IMR-90 (cell line): ENCODE results near the gene SUGCT. TPM values are rescaled to one million over a fixed set of nuclear protein-coding genes. Genes with fewer than 3 reads are reported as not detected.
A peak's percentile ranks its signal among the peaks of the same experiment; 100 is the strongest.

ENCODE experiments used
- ATAC-seq: fragments of 200-7000 bp; cut with Tn5 transposase; 2 replicates; pipeline ENCODE4 v1.9.1; 2020; ENCODE audit warnings: low read depth, mild to moderate bottlenecking, moderate library complexity
- BruUV-seq: library from RNA; stranded (reverse); fragments of 400-500 nt; replicated peaks from 2 replicates; lab custom pipeline; 2021; lab: Mats Ljungman, UMichigan
- CTCF ChIA-PET: fragments of 300-600 bp; formaldehyde crosslinking; extraction: SDS; loops from one replicate; lab custom pipeline; 2021; ENCODE audit warnings: antibody characterized with exemption; lab: Yijun Ruan, JAX
- POLR2A ChIA-PET: fragments of 300-600 bp; sonication (Branson Sonifier 250); formaldehyde crosslinking; loops from one replicate; lab custom pipeline; 2022; ENCODE audit warnings: antibody characterized with exemption; ENCODE audit not compliant: unreplicated experiment; lab: Charles Lee
- DNase-seq: peaks from one replicate; pipeline ENCODE4 v3.0.0; 2013
- H2AFZ ChIP-seq: replicated peaks from 2 replicates; pipeline ENCODE3; 2013; ENCODE audit warnings: low read length, mild to moderate bottlenecking; ENCODE audit not compliant: poor library complexity
- H2AK5ac ChIP-seq: 2 replicates; pipeline ENCODE4 v1.6.1; 2013; ENCODE audit warnings: low read depth, low read length, inconsistent platforms
- H2AK9ac ChIP-seq: replicated peaks from 2 replicates; pipeline ENCODE3; 2013; ENCODE audit warnings: mild to moderate bottlenecking, low read depth, low read length, moderate library complexity; ENCODE audit not compliant: poor library complexity
- H2BK120ac ChIP-seq: 2 replicates; pipeline ENCODE4 v1.6.1; 2013; ENCODE audit warnings: low read depth, low read length, inconsistent platforms
- H2BK15ac ChIP-seq: 3 replicates; pipeline ENCODE4 v1.6.1; 2013; ENCODE audit warnings: low read depth, low read length, inconsistent platforms
- H2BK20ac ChIP-seq: 2 replicates; pipeline ENCODE4 v1.6.1; 2013; ENCODE audit warnings: low read depth, mild to moderate bottlenecking, inconsistent platforms, low read length, moderate library complexity
- H2BK5ac ChIP-seq: 2 replicates; pipeline ENCODE4 v1.6.1; 2013; ENCODE audit warnings: mild to moderate bottlenecking, low read depth, low read length, inconsistent platforms; ENCODE audit not compliant: poor library complexity, severe bottlenecking
- H3K14ac ChIP-seq: replicated peaks from 2 replicates; pipeline ENCODE4 v1.6.1; 2013; ENCODE audit warnings: low read depth, low read length, inconsistent platforms
- H3K18ac ChIP-seq: 2 replicates; pipeline ENCODE4 v1.6.1; 2013; ENCODE audit warnings: low read depth, low read length, control low read depth
- H3K23ac ChIP-seq: 2 replicates; pipeline ENCODE4 v1.6.1; 2013; ENCODE audit warnings: low read depth, low read length, inconsistent platforms
- H3K27ac ChIP-seq: 2 replicates; pipeline ENCODE4 v1.5.1; 2013; ENCODE audit warnings: mild to moderate bottlenecking, control low read depth, low read length; ENCODE audit not compliant: insufficient read depth
- H3K27me3 ChIP-seq: 2 replicates; pipeline ENCODE4 v1.6.1; 2013; ENCODE audit warnings: low read length; ENCODE audit not compliant: control insufficient read depth, insufficient read depth
- H3K36me3 ChIP-seq: 2 replicates; pipeline ENCODE4 v1.6.1; 2013; ENCODE audit warnings: low read length, mixed read lengths; ENCODE audit not compliant: control insufficient read depth, insufficient read depth
- H3K4ac ChIP-seq: 2 replicates; pipeline ENCODE4 v1.6.1; 2013; ENCODE audit warnings: low read depth, low read length, inconsistent platforms
- H3K4me1 ChIP-seq: 2 replicates; pipeline ENCODE4 v1.6.1; 2013; ENCODE audit warnings: low read length, mixed read lengths; ENCODE audit not compliant: control insufficient read depth, insufficient read depth
- H3K4me2 ChIP-seq: 2 replicates; pipeline ENCODE4 v1.6.1; 2013; ENCODE audit warnings: low read depth, mild to moderate bottlenecking, control low read depth, low read length, moderate library complexity
- H3K4me3 ChIP-seq: 2 replicates; pipeline ENCODE4 v1.5.1; 2013; ENCODE audit warnings: low read depth, mild to moderate bottlenecking, control low read depth, low read length, moderate library complexity; ENCODE audit not compliant: insufficient read depth
- H3K56ac ChIP-seq: 2 replicates; pipeline ENCODE4 v1.6.1; 2013; ENCODE audit warnings: low read length, inconsistent platforms; ENCODE audit not compliant: insufficient read depth; ENCODE audit errors: extremely low read depth
- H3K79me1 ChIP-seq, 2 experiments: 2 replicates each; pipeline ENCODE4 v1.6.1; 2013; ENCODE audit warnings: low read length in 2 of 2, inconsistent platforms in 1 of 2, low read depth in 1 of 2
- H3K9ac ChIP-seq: 2 replicates; pipeline ENCODE4 v1.6.1; 2013; ENCODE audit warnings: low read depth, low read length, control low read depth
- H3K9me1 ChIP-seq: 2 replicates; pipeline ENCODE4 v1.6.1; 2013; ENCODE audit warnings: low read length, inconsistent platforms; ENCODE audit not compliant: insufficient read depth
- H3K9me3 ChIP-seq: 2 replicates; pipeline ENCODE4 v1.6.1; 2013; ENCODE audit warnings: low read length; ENCODE audit not compliant: control insufficient read depth, insufficient read depth
- H4K20me1 ChIP-seq: 2 replicates; pipeline ENCODE4 v1.6.1; 2013; ENCODE audit warnings: low read length, inconsistent platforms; ENCODE audit not compliant: insufficient read depth
- H4K5ac ChIP-seq: 2 replicates; pipeline ENCODE4 v1.6.1; 2013; ENCODE audit warnings: mild to moderate bottlenecking, low read depth, low read length, control low read depth
- H4K8ac ChIP-seq, 2 experiments: 2 replicates each; pipeline ENCODE4 v1.6.1; 2013; ENCODE audit warnings: low read depth in 2 of 2, low read length in 2 of 2, control low read depth in 1 of 2, inconsistent platforms in 1 of 2
- H4K91ac ChIP-seq: 2 replicates; pipeline ENCODE4 v1.6.1; 2013; ENCODE audit warnings: low read depth, low read length, inconsistent platforms; ENCODE audit not compliant: insufficient read depth
- BHLHE40 ChIP-seq: fragments of 150-350 bp; IDR thresholded peaks from 2 replicates; pipeline ENCODE4 v1.6.1; 2016; ENCODE audit warnings: mild to moderate bottlenecking, low read depth, low read length
- CEBPB ChIP-seq: IDR thresholded peaks from 2 replicates; pipeline ENCODE4 v1.6.1; 2012; ENCODE audit warnings: low read depth, low read length, improper control_type of control experiment
- CHD1 ChIP-seq: IDR thresholded peaks from 2 replicates; pipeline ENCODE4 v1.6.1; 2012; ENCODE audit warnings: low read depth, low read length, improper control_type of control experiment
- CTCF ChIP-seq: conservative IDR thresholded peaks from 2 replicates; pipeline ENCODE4 v1.5.1; 2012; ENCODE audit warnings: mild to moderate bottlenecking, low read depth, low read length, improper control_type of control experiment
- ELK1 ChIP-seq: fragments of 150-350 bp; IDR thresholded peaks from 2 replicates; pipeline ENCODE4 v1.6.1; 2016; ENCODE audit warnings: low read depth, mild to moderate bottlenecking, low read length, moderate library complexity, borderline replicate concordance
- FOS ChIP-seq: fragments of 150-350 bp; IDR thresholded peaks from 2 replicates; pipeline ENCODE4 v1.6.1; 2016; ENCODE audit warnings: low read depth, low read length
- MAFK ChIP-seq: IDR thresholded peaks from 2 replicates; pipeline ENCODE4 v1.6.1; 2012; ENCODE audit warnings: low read depth, low read length, improper control_type of control experiment
- MAZ ChIP-seq: IDR thresholded peaks from 2 replicates; pipeline ENCODE4 v1.6.1; 2012; ENCODE audit warnings: low read depth, mild to moderate bottlenecking, low read length, improper control_type of control experiment, moderate library complexity, borderline replicate concordance
- MXI1 ChIP-seq: IDR thresholded peaks from 2 replicates; pipeline ENCODE4 v1.6.1; 2012; ENCODE audit warnings: low read depth, mild to moderate bottlenecking, low read length, moderate library complexity, borderline replicate concordance
- NFE2L2 ChIP-seq: fragments of 150-350 bp; IDR thresholded peaks from 2 replicates; pipeline ENCODE4 v1.6.1; 2016; ENCODE audit warnings: low read depth, mild to moderate bottlenecking, low read length
- POLR2A ChIP-seq: IDR thresholded peaks from 2 replicates; pipeline ENCODE4 v1.6.1; 2012; ENCODE audit warnings: mild to moderate bottlenecking, low read depth, low read length
- RAD21 ChIP-seq: IDR thresholded peaks from 2 replicates; pipeline ENCODE4 v1.6.1; 2012; ENCODE audit warnings: low read length, improper control_type of control experiment
- RCOR1 ChIP-seq: IDR thresholded peaks from 2 replicates; pipeline ENCODE4 v1.6.1; 2012; ENCODE audit warnings: mild to moderate bottlenecking, low read length, improper control_type of control experiment; ENCODE audit not compliant: insufficient replicate concordance
- RFX5 ChIP-seq: IDR thresholded peaks from 2 replicates; pipeline ENCODE4 v1.8.0; 2012; ENCODE audit warnings: low read depth, mild to moderate bottlenecking, low read length, moderate library complexity
- SMC3 ChIP-seq: fragments of 150-350 bp; IDR thresholded peaks from 2 replicates; pipeline ENCODE4 v1.6.1; 2016; ENCODE audit warnings: low read depth, mild to moderate bottlenecking, antibody characterized with exemption, low read length, moderate library complexity
- USF2 ChIP-seq: fragments of 150-350 bp; IDR thresholded peaks from 2 replicates; pipeline ENCODE4 v1.6.1; 2017; ENCODE audit warnings: mild to moderate bottlenecking, antibody characterized with exemption, low read length, low read depth
- WGBS, 2 experiments: methylation state at CpG; one replicate each; pipeline versions ENCODE4 v1.1.5 to v1.1.7; 2013; ENCODE audit warnings: missing lambda C conversion rate in 2 of 2; ENCODE audit not compliant: insufficient read length in 1 of 2; ENCODE audit errors: extremely low coverage in 2 of 2; 5-methylcytosine and 5-hydroxymethylcytosine counted together
- dilution Hi-C: fragments of 300-500 bp; cut with HindIII; formaldehyde crosslinking; loops from one replicate; pipeline ENCODE4 v1.14.3; 2018; ENCODE audit warnings: low sequenced_read_pairs; ENCODE audit not compliant: unreplicated experiment
- in situ Hi-C: fragments of 300-500 bp; cut with MboI; formaldehyde crosslinking; loops from 3 replicates; pipeline ENCODE4 v1.14.3; 2019; ENCODE audit warnings: low sequenced_read_pairs, inconsistent platforms, mixed read lengths
- intact Hi-C: fragments of 100-400 bp; cut with micrococcal nuclease; formaldehyde crosslinking; loops from 2 replicates; pipeline ENCODE4 v1.10.0; 2022
- polyA plus RNA-seq, 3 experiments: library from polyadenylated mRNA; depleted of rRNA; stranded (reverse); fragments of >200 nt; gene quantifications; 2 replicates each; pipeline ENCODE4 v1.2.3, GENCODE V29; 2012; ENCODE audit warnings: low replicate concordance in 1 of 3
- total RNA-seq: library from RNA; depleted of rRNA; stranded (reverse); fragments of >200 nt; gene quantifications from 2 replicates; pipeline ENCODE4 v1.2.3, GENCODE V29; 2012

SUGCT gene
- total and polyA plus RNA-seq, 2 of the 4 experiments (the other 2 are of a cell fraction), result 5.9 to 8.3 TPM

GRCh38 chr7:40850017-40850416 is 715.2 kb downstream of the SUGCT start:
- H3K9me1 ChIP-seq, result no peaks in the 10 kb centered on the region; the same call in 1 of the 2 replicates
- ATAC-seq, result no peak
- WGBS, 2 experiments, result no CpG with 5 or more reads among the region's 3 CpGs
- H2AK9ac ChIP-seq, result no peak overlapping the region
- H2BK120ac ChIP-seq, result no peak overlapping the region
- no peak overlapping the region for H3K23ac ChIP-seq
- no peak overlapping the region for H3K18ac ChIP-seq
- no peak overlapping the region for H3K4me3 ChIP-seq
- no peak overlapping the region for H3K4me2 ChIP-seq
- no peaks in the 10 kb centered on the region for H4K20me1 ChIP-seq
- no peak overlapping the region for H2BK5ac ChIP-seq
- dilution Hi-C loops (no loop called here), intact Hi-C loops (no loop called here), in situ Hi-C loops (no loop called here)
- H4K91ac ChIP-seq, result no peak overlapping the region
- no peak overlapping the region for H3K9ac ChIP-seq
- H2AFZ ChIP-seq, result no peak overlapping the region
- no peak overlapping the region for H3K4ac ChIP-seq
- TF ChIP-seq RFX5 (no peak), RAD21 (no peak), MXI1 (no peak), POLR2A (no peak), NFE2L2 (no peak), MAZ (no peak), BHLHE40 (no peak), SMC3 (no peak), FOS (no peak), CEBPB (no peak), MAFK (no peak), RCOR1 (no peak), CTCF (no peak), USF2 (no peak), CHD1 (no peak), ELK1 (no peak)
- no peak overlapping the region for H2BK20ac ChIP-seq
- CTCF ChIA-PET, result no interaction called here
- H2BK15ac ChIP-seq, result no peak overlapping the region
- no peak overlapping the region for H3K56ac ChIP-seq
- no peaks in the 10 kb centered on the region for H3K79me1 ChIP-seq
- BruUV-seq, result no TSS peak
- no peak overlapping the region for H2AK5ac ChIP-seq
- H4K8ac ChIP-seq, result peak overlapping the region in 1 of 2 experiments; percentile 9; a peak in 1 of 4 replicates
- no peak overlapping the region for H3K27ac ChIP-seq
- no peak overlapping the region for H4K5ac ChIP-seq
- no peak overlapping the region for H3K14ac ChIP-seq
- H3K27me3 ChIP-seq, result no peaks in the 10 kb centered on the region
- no peaks in the 10 kb centered on the region for H3K9me3 ChIP-seq
- POLR2A ChIA-PET, result no interaction called here
- no peaks in the 10 kb centered on the region for H3K4me1 ChIP-seq
- DNase-seq, result peak; percentile 37
- no peaks in the 10 kb centered on the region for H3K36me3 ChIP-seq
